GM12865 (cell line): ENCODE results near the gene TACR2.

Experiments used
- DNase-seq: peaks from one replicate; pipeline ENCODE4 v3.0.0; 2010; ENCODE audit warnings: low read depth
- H3K4me3 ChIP-seq: 2 replicates; pipeline ENCODE4 v1.5.1; 2011; ENCODE audit warnings: mild to moderate bottlenecking, low read depth, low read length, control low read depth
- TF ChIP-seq, protein P1 (sequence below): IDR thresholded peaks from 2 replicates; pipeline ENCODE4 v1.5.1; 2011; ENCODE audit warnings: low read length, control low read depth, low read depth, inconsistent platforms; ENCODE audit not compliant: insufficient read depth; ENCODE audit errors: missing control alignments

Gene TACR2

DNA sequence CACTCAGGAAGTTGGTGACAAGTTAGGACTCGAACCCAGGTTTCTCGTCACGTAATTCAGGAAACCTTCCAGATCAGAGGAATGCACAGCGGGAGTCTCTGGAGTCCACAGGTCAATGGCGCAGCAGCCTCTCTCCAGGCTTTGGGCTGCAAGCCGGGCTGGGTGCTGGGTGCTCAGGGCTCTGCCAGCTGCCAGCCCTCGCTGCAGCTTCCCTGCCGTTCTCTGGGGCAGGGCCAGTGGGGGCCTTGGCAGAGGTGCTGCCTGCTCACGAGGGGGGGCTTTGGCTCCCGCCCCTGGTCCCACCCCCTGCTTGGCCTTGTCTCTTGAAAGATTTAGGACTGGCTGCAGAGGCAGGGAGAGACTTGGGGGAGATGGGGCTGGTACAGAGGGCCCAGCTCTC, at the start of gene TACR2:
TSS of gene TACR2 (minus strand) at position 224 of the 400 bp plus-strand sequence. CDS start 595 bp downstream, outside the sequence.
- TF ChIP-seq, protein P1, sequence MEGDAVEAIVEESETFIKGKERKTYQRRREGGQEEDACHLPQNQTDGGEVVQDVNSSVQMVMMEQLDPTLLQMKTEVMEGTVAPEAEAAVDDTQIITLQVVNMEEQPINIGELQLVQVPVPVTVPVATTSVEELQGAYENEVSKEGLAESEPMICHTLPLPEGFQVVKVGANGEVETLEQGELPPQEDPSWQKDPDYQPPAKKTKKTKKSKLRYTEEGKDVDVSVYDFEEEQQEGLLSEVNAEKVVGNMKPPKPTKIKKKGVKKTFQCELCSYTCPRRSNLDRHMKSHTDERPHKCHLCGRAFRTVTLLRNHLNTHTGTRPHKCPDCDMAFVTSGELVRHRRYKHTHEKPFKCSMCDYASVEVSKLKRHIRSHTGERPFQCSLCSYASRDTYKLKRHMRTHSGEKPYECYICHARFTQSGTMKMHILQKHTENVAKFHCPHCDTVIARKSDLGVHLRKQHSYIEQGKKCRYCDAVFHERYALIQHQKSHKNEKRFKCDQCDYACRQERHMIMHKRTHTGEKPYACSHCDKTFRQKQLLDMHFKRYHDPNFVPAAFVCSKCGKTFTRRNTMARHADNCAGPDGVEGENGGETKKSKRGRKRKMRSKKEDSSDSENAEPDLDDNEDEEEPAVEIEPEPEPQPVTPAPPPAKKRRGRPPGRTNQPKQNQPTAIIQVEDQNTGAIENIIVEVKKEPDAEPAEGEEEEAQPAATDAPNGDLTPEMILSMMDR, result no peak
- DNase-seq, result no peak
- no peak within 1 kb of the TSS for H3K4me3 ChIP-seq

DNA sequence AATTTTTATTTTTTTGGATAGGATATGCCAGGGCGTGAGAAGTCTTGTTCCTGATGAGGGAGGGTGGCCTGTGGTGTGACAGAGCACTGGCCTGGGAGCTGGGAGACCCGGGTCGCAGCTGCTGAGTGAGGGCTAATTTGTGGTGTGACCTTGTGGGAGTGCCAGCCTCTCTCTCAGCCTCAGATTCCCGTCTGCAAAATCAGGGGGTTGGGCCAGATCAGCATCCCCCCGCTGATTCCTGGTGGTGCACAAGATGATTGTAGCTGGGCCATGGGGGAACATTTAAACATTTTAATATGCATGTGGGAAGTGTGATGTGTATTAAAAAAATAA, 49.4 kb upstream of the TACR2 start:
- H3K4me3 ChIP-seq, result no peak overlapping the region
- DNase-seq, result no peak
- TF ChIP-seq, protein P1, result no peak

DNA sequence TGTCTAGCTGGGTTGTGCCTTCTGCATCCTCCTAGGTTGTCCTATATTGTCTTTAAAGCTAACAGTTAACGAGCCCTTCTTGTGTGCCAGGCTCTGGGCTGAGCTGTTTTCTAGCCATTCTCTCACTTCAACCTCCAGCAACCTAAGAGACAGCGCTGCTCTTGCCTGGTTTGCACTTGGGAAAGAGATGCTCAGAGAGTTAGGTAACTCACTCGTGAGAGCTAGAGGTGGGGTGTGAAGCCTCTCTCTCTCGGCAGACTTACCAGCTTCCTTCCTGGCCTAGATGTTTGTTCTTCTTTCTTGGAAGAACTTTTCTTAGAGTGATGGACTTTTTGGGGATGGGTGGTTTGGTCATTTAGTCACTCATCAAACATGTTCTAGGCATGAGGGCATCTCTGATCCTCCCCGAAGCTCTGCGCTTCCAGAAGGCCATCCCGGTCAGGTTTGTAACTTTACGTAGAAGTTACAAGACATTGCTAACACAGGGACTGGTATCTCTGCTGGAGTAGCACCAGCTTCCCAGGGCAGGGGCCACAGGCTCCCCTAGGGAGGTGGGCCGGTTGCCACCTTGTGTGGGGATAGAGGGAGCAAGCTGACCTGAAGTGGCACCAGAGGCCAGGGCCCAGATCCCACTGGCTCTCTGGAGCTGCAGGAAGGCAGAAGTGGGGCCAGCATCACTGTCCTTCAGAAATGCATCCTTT, 48.9 kb upstream of the TACR2 start:
- DNase-seq, result no peak
- H3K4me3 ChIP-seq, result no peak overlapping the region
- TF ChIP-seq, protein P1, result no peak

DNA sequence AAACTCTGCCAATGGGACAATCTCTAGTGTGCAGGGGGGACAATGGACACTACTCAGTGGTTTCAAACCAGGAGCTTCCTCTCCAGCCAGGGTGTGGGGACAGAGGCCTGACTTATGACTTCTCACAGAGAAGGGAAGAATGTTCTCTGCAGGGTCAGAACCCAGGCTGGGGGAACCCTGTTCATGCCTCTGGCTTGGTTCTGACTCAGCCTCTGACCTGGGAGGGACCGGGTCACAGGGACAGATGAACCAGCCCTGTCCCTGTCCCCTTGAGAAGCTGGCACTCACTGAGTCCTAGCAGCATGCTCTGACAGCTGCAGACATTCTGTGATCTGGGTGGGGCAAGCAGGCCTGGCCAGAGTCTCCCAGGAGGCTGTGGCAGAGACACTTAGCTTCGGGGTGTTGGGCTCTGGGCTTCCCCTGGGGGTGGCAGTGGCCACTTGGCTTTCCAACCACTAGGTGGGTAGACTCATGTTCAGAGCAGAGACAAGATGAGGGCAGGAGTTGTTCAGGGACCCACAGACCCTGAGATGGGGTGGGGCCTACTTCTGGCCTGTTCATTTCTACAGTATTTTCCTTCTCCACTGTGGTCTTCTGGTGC, 48.2 kb upstream of the TACR2 start:
- TF ChIP-seq, protein P1, result no peak

DNA sequence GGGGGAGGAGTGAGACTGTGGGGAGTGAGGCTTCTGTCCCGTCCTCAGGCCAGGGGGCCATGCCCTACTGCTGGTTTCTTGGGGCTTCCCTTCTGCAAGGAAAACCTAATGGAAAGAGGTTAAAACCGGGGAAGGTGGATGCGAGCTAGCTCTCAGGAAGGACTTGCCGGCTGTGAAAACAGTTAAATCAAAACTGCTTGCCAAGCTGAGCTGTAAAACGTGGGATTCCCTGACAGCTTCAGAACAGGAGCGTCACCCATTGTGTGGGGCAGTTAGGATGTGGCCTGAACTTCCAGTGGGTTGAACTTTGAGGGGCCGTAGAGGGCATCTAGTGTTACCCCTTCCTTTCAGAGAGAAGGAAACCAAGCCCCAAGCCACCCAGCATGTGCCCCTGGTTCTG, 47.7 kb upstream of the TACR2 start:
- DNase-seq, result no peak
- H3K4me3 ChIP-seq, result no peak overlapping the region
- TF ChIP-seq, protein P1, result no peak

More for the DNA sequence above, 48.2 kb upstream of the TACR2 start:
- DNase-seq, result peak; percentile 47
- H3K4me3 ChIP-seq, result no peak overlapping the region

DNA sequence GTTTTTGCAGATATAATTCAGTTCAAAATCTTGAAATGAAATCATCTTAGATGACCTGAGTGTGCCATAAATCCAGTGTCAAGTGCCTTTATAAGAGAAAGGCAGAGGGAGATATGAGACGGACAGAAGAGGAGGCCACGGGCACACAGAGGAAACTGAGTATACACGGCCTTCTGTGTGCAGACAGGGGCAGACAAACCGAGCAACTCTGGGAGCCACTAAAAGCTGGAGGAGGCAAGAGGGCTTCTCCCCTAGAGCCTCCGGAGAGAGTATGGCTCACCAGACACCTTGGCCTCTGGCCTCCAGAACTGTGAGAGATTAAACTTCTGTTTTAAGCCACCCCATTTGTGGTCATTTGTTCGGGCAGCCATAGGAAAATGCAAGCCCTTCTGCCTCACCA, 47.2 kb upstream of the TACR2 start:
- TF ChIP-seq, protein P1, result no peak
- H3K4me3 ChIP-seq, result no peak overlapping the region

More for the DNA sequence above, 47.2 kb upstream of the TACR2 start:
- DNase-seq, result no peak
